ENCODE data around the gene FOXP1.

GRCh38 chr3:71625676-71626075, 42.1 kb upstream of the FOXP1 start:
- no peak for TF ChIP-seq CTCF (optimal IDR thresholded peaks at IDR 0.05 in 1 of 3, IDR thresholded peaks at IDR 0.05 in 1 of 3, conservative IDR thresholded peaks at IDR 0.05 in 1 of 3; ENCODE audit: extremely low read depth in 1 of 3, insufficient read depth in 2 of 3, low read length in 3 of 3)
- TF ChIP-seq EZH2 (IDR thresholded peaks at IDR 0.05; ENCODE audit: low read length), result no peak

Data from keratinocyte (primary cell).